OCI-LY7 (cell line): ENCODE data around the gene PPM1A.

Experiments used
- CTCF ChIP-seq: fragments of 200-600 bp; sonication (generic); conservative IDR thresholded peaks from 2 replicates; pipeline ENCODE4 v1.5.1; 2014; ENCODE audit warnings: mild to moderate bottlenecking, antibody characterized with exemption, low read length, moderate library complexity, mixed read lengths
- EZH2phosphoT487 ChIP-seq: fragments of 200-600 bp; sonication (generic); IDR thresholded peaks from 2 replicates; pipeline ENCODE4 v1.6.1; 2018; ENCODE audit warnings: low read depth, borderline replicate concordance, mild to moderate bottlenecking, mixed run types, antibody characterized with exemption, low read length, moderate library complexity, mixed read lengths

GRCh38 chr14:60328583-60328982 is 79.6 kb downstream of the PPM1A start:
- peak; percentile 71 for TF ChIP-seq CTCF
- no peak for TF ChIP-seq EZH2phosphoT487
